Panc1 (cell line): ENCODE measurements around the gene NEK6. TPM values are rescaled to one million over a fixed set of nuclear protein-coding genes. Genes with fewer than 3 reads are reported as not detected.

ENCODE experiments used
- ATAC-seq: fragments of 200-7000 bp; cut with Tn5 transposase; 2 replicates; pipeline ENCODE4 v1.9.1; 2020; ENCODE audit warnings: mild to moderate bottlenecking, moderate library complexity
- BruUV-seq: library from RNA; stranded (reverse); fragments of 400-500 nt; replicated peaks from 2 replicates; lab custom pipeline; 2021; lab: Mats Ljungman, UMichigan
- CTCF ChIA-PET: fragments of 300-600 bp; sonication (Branson Sonifier 250); formaldehyde crosslinking; loops from one replicate; lab custom pipeline; 2022; ENCODE audit warnings: antibody characterized with exemption; lab: Charles Lee
- POLR2A ChIA-PET: fragments of 300-600 bp; sonication (Branson Sonifier 250); formaldehyde crosslinking; loops from one replicate; lab custom pipeline; 2022; ENCODE audit warnings: antibody characterized with exemption; lab: Charles Lee
- DNase-seq: peaks from one replicate; pipeline ENCODE4 v3.0.0-alpha.2; 2010; ENCODE audit warnings: low read depth, low spot score
- H3K27ac ChIP-seq: 2 replicates; pipeline ENCODE4 v1.5.1; 2011; ENCODE audit warnings: mild to moderate bottlenecking, low read length, inconsistent platforms
- H3K27me3 ChIP-seq: fragments of 200-500 bp; sonication (Bioruptor generic); 2 replicates; pipeline ENCODE4 v1.6.0; 2014; ENCODE audit warnings: low read length, inconsistent platforms; ENCODE audit not compliant: control insufficient read depth, insufficient read depth
- H3K36me3 ChIP-seq: fragments of 200-500 bp; sonication (Bioruptor generic); 2 replicates; pipeline ENCODE4 v1.5.1; 2014; ENCODE audit warnings: inconsistent platforms, mild to moderate bottlenecking, low read length, moderate library complexity; ENCODE audit not compliant: control insufficient read depth, insufficient read depth
- H3K4me1 ChIP-seq: 2 replicates; pipeline ENCODE4 v1.5.1; 2011; ENCODE audit warnings: inconsistent platforms, mild to moderate bottlenecking, low read length, moderate library complexity; ENCODE audit not compliant: control insufficient read depth, insufficient read depth
- H3K4me3 ChIP-seq, 2 experiments: 2 replicates each; pipeline ENCODE4 v1.5.1; 2011 to 2012; ENCODE audit warnings: low read depth in 2 of 2, low read length in 2 of 2, mild to moderate bottlenecking in 2 of 2, inconsistent platforms in 1 of 2, moderate library complexity in 1 of 2
- H3K9me3 ChIP-seq: fragments of 200-500 bp; sonication (Bioruptor generic); 2 replicates; pipeline ENCODE4 v1.5.1; 2014; ENCODE audit warnings: low read depth, mild to moderate bottlenecking, inconsistent platforms, low read length, moderate library complexity; ENCODE audit not compliant: control insufficient read depth, insufficient read depth
- POLR2AphosphoS5 ChIP-seq: IDR thresholded peaks from 2 replicates; pipeline ENCODE4 v1.6.1; 2012; ENCODE audit warnings: mild to moderate bottlenecking, low read depth, low read length, moderate library complexity
- SIN3A ChIP-seq: IDR thresholded peaks from 2 replicates; pipeline ENCODE4 v1.6.1; 2012; ENCODE audit warnings: low read depth, mild to moderate bottlenecking, low read length, moderate library complexity, borderline replicate concordance; ENCODE audit not compliant: insufficient read depth
- TCF7L2 ChIP-seq: IDR thresholded peaks from 2 replicates; pipeline ENCODE4 v1.6.1; 2011; ENCODE audit warnings: mild to moderate bottlenecking, low read depth, low read length, inconsistent platforms
- in situ Hi-C: cut with HindIII; loops from 2 replicates; pipeline ENCODE4 v1.10.0; 2016; ENCODE audit warnings: low sequenced_read_pairs, low pct_unique_long_range_greater_than_20kb
- intact Hi-C: fragments of 100-400 bp; cut with micrococcal nuclease; formaldehyde crosslinking; loops from one replicate; pipeline ENCODE4 v1.10.0; 2022; ENCODE audit not compliant: unreplicated experiment
- total RNA-seq: library from RNA; stranded (reverse); gene quantifications from one replicate; pipeline ENCODE4 v1.2.1, GENCODE V29; 2021; ENCODE audit not compliant: unreplicated experiment
- TF ChIP-seq, protein P1 (sequence below), 2 experiments: IDR thresholded peaks; 2 replicates each; pipeline ENCODE4 v1.6.1; 2011 to 2012; ENCODE audit warnings: low read depth in 2 of 2, control low read depth in 1 of 2, low read length in 1 of 2, mild to moderate bottlenecking in 1 of 2, moderate library complexity in 1 of 2; ENCODE audit not compliant: insufficient read depth in 1 of 2
- TF ChIP-seq, protein P2 (sequence below): fragments of 450-650 bp; IDR thresholded peaks from 2 replicates; pipeline ENCODE4 v1.5.1; 2017; ENCODE audit warnings: mild to moderate bottlenecking

NEK6 gene
- total RNA-seq, 1 experiment from 2014 or later, result 56.3 TPM

DNA sequence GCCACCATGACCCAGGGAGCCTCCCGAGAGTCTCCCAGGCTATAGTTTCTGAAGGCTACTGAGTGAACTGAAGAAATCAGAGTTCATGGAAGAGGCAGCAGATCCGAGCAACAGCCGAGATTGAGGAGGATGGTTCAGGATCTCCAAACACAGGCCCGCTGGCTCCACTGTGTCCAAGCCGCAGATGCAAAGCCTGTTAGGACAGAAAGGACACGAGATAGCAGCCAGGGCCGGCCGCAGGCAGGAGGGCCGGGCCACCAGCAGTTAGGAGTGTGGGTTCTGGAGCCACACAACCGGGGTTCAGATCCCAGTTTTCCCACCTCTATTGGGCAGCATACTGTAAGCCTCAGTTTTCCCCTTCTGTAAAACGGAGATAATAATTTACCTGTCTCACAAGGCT is 27.7 kb downstream of the NEK6 start:
- TF ChIP-seq SIN3A, result no peak
- no peak for TF ChIP-seq POLR2AphosphoS5
- TF ChIP-seq TCF7L2, result no peak
- TF ChIP-seq, protein P1, sequence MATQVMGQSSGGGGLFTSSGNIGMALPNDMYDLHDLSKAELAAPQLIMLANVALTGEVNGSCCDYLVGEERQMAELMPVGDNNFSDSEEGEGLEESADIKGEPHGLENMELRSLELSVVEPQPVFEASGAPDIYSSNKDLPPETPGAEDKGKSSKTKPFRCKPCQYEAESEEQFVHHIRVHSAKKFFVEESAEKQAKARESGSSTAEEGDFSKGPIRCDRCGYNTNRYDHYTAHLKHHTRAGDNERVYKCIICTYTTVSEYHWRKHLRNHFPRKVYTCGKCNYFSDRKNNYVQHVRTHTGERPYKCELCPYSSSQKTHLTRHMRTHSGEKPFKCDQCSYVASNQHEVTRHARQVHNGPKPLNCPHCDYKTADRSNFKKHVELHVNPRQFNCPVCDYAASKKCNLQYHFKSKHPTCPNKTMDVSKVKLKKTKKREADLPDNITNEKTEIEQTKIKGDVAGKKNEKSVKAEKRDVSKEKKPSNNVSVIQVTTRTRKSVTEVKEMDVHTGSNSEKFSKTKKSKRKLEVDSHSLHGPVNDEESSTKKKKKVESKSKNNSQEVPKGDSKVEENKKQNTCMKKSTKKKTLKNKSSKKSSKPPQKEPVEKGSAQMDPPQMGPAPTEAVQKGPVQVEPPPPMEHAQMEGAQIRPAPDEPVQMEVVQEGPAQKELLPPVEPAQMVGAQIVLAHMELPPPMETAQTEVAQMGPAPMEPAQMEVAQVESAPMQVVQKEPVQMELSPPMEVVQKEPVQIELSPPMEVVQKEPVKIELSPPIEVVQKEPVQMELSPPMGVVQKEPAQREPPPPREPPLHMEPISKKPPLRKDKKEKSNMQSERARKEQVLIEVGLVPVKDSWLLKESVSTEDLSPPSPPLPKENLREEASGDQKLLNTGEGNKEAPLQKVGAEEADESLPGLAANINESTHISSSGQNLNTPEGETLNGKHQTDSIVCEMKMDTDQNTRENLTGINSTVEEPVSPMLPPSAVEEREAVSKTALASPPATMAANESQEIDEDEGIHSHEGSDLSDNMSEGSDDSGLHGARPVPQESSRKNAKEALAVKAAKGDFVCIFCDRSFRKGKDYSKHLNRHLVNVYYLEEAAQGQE (IDR thresholded peaks at IDR 0.05; ENCODE audit: insufficient read depth in 1 of 2, low read depth in 2 of 2, low read length in 1 of 2), result no peak
- TF ChIP-seq, protein P2, sequence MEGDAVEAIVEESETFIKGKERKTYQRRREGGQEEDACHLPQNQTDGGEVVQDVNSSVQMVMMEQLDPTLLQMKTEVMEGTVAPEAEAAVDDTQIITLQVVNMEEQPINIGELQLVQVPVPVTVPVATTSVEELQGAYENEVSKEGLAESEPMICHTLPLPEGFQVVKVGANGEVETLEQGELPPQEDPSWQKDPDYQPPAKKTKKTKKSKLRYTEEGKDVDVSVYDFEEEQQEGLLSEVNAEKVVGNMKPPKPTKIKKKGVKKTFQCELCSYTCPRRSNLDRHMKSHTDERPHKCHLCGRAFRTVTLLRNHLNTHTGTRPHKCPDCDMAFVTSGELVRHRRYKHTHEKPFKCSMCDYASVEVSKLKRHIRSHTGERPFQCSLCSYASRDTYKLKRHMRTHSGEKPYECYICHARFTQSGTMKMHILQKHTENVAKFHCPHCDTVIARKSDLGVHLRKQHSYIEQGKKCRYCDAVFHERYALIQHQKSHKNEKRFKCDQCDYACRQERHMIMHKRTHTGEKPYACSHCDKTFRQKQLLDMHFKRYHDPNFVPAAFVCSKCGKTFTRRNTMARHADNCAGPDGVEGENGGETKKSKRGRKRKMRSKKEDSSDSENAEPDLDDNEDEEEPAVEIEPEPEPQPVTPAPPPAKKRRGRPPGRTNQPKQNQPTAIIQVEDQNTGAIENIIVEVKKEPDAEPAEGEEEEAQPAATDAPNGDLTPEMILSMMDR, result no peak
- ATAC-seq (no peak), DNase-seq (no peak)
- in situ Hi-C loops, result no loop called here
- Histone ChIP-seq H3K9me3 (no peaks in the 10 kb centered on the region), H3K27me3 (no peaks in the 10 kb centered on the region), H3K4me3 (peak overlapping the region in 1 of 2 experiments; percentile 11; a peak in 1 of 4 replicates), H3K4me1 (peaks cover 93% of the 10 kb centered on the region), H3K36me3 (no peaks in the 10 kb centered on the region), H3K27ac (peak overlapping the region; percentile 94)
- intact Hi-C loops, result no loop called here
- ChIA-PET CTCF (no interaction called here), POLR2A (no interaction called here)
- BruUV-seq, result no TSS peak

DNA sequence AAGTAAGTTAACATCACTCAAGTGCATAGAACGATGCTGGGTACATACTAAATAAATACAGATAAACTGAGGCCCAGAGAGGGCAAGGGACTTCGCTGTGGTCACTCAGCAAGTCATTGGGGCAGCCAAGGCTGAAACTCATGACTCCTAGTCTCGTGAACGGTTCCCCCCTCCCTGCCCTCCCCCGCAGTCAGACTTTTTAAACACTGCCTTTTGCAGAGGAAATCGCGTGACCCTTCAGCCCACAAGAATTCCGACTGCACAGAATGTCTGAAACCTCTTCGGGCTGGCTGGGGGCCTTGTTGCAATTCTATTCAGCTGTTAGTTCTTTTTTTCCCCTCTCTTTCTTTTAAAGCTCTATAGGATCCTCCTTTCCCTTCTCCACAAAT is 28.1 kb downstream of the NEK6 start:
- Histone ChIP-seq H3K36me3 (no peaks in the 10 kb centered on the region), H3K9me3 (no peaks in the 10 kb centered on the region), H3K4me3 (no peak overlapping the region; a peak in 1 of 4 replicates), H3K27me3 (no peaks in the 10 kb centered on the region), H3K4me1 (peaks cover 93% of the 10 kb centered on the region), H3K27ac (peak overlapping the region; percentile 94)
- peak; percentile 37 for ATAC-seq
- intact Hi-C loops, result no loop called here
- BruUV-seq, result no TSS peak
- CTCF ChIA-PET, result interaction anchor here (0.5 kb wide), 1 partner anchor 100 kb away, joined by 5 read pairs; no protein-coding TSS in a partner anchor
- peak; percentile 11; the same call in 1 of the 2 replicates for TF ChIP-seq POLR2AphosphoS5
- TF ChIP-seq TCF7L2, result no peak
- POLR2A ChIA-PET, result no interaction called here
- in situ Hi-C loops, result no loop called here
- peak; percentile 52 for DNase-seq

DNA sequence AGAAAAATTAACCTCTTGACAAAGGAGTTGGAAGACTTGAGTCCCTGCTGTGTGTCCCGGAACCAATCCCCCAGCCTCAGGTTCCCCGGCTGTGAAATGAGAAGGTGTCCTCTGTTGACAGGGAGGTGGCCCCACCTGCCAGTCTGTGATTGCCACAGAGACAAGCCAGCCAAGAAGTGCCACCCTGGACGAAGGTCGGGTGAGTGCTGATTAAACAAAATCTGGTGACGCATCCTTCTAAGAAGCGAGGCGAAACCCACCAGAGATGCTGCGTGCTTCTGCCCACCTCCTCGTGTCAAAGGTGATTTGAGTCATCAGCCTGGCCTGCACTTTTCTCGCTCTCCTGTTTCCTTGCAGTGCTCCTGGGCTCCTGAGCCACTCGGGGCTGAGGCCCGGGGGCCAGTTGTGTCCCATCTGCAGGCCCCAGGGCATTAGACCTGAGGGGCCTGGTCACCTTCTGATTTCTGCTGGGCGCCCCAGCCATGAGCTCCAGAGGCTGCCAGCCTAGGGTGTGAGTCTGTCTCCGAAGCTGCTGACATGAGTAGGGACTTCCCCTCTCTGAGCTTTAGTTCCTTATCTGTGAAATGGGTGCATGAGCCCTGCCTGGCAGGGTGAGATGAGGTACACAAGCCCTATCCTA is 28.7 kb downstream of the NEK6 start:
- ChIA-PET CTCF (interaction anchor here (0.5 kb wide), 1 partner anchor 101 kb away, joined by 5 read pairs; no protein-coding TSS in a partner anchor), POLR2A (no interaction called here)
- Histone ChIP-seq H3K27me3 (no peaks in the 10 kb centered on the region), H3K36me3 (no peaks in the 10 kb centered on the region), H3K9me3 (no peaks in the 10 kb centered on the region), H3K27ac (peak overlapping the region; percentile 94), H3K4me3 (no peak overlapping the region; a peak in 1 of 4 replicates), H3K4me1 (peaks cover 94% of the 10 kb centered on the region)
- intact Hi-C loops (no loop called here), in situ Hi-C loops (no loop called here)
- BruUV-seq, result no TSS peak
- TF ChIP-seq POLR2AphosphoS5, result no peak
- TF ChIP-seq, protein P1 (IDR thresholded peaks at IDR 0.05; ENCODE audit: insufficient read depth in 1 of 2, low read depth in 2 of 2, low read length in 1 of 2), result no peak
- TF ChIP-seq TCF7L2, result no peak
- TF ChIP-seq SIN3A, result no peak
- TF ChIP-seq, protein P2, result no peak
- DNase-seq, result no peak
- peak; percentile 51 for ATAC-seq
